ENCODE results near the gene TSHZ2. TPM values are rescaled to one million over a fixed set of nuclear protein-coding genes. Genes with fewer than 3 reads are reported as not detected.
A peak's percentile ranks its signal among the peaks of the same experiment; 100 is the strongest.
"Not testable (repeated sequence)": the region's sequence is repeated elsewhere in the genome, so short reads cannot be mapped to it uniquely, and the experiment has no call there.

Gene TSHZ2
- total RNA-seq, 1 experiment from 2014 or later: 4.1 TPM

GRCh38 chr20:53088786-53089185, 116.6 kb downstream of the TSHZ2 start:
- no peak for DNase-seq (ENCODE audit: low read depth)
- in situ Hi-C loops (cut with HindIII; ENCODE audit: low pct_unique_long_range_greater_than_20kb, low sequenced_read_pairs): no loop called here

- in situ Hi-C loops (cut with HindIII; ENCODE audit: low pct_unique_long_range_greater_than_20kb, low sequenced_read_pairs); DNase-seq (ENCODE audit: low read depth): not testable (repeated sequence)
These were observed 117.7 kb downstream of the TSHZ2 start for GRCh38 chr20:53089851-53090250.

GRCh38 chr20:53091789-53092188, 119.6 kb downstream of the TSHZ2 start:
- DNase-seq (ENCODE audit: low read depth): no peak
- in situ Hi-C loops (cut with HindIII; ENCODE audit: low pct_unique_long_range_greater_than_20kb, low sequenced_read_pairs): no loop called here

GRCh38 chr20:53092772-53093300, 120.7 kb downstream of the TSHZ2 start:
- DNase-seq (ENCODE audit: low read depth): no peak
- in situ Hi-C loops (cut with HindIII; ENCODE audit: low pct_unique_long_range_greater_than_20kb, low sequenced_read_pairs): no loop called here

- no peak for DNase-seq (ENCODE audit: low read depth)
- in situ Hi-C loops (cut with HindIII; ENCODE audit: low pct_unique_long_range_greater_than_20kb, low sequenced_read_pairs): no loop called here
These were observed 125.2 kb downstream of the TSHZ2 start for GRCh38 chr20:53097371-53097770.

GRCh38 chr20:53097791-53098190, 125.6 kb downstream of the TSHZ2 start:
- in situ Hi-C loops (cut with HindIII; ENCODE audit: low pct_unique_long_range_greater_than_20kb, low sequenced_read_pairs): no loop called here
- DNase-seq (ENCODE audit: low read depth): no peak

- in situ Hi-C loops (cut with HindIII; ENCODE audit: low pct_unique_long_range_greater_than_20kb, low sequenced_read_pairs): no loop called here
- DNase-seq (ENCODE audit: low read depth): no peak
These were observed 126.5 kb downstream of the TSHZ2 start for GRCh38 chr20:53098621-53099020.

- no peak for DNase-seq (ENCODE audit: low read depth)
- in situ Hi-C loops (cut with HindIII; ENCODE audit: low pct_unique_long_range_greater_than_20kb, low sequenced_read_pairs): no loop called here
These were observed 127.7 kb downstream of the TSHZ2 start for GRCh38 chr20:53099856-53100255.

GRCh38 chr20:53100476-53100911, 128.3 kb downstream of the TSHZ2 start:
- DNase-seq (ENCODE audit: low read depth): no peak
- in situ Hi-C loops (cut with HindIII; ENCODE audit: low pct_unique_long_range_greater_than_20kb, low sequenced_read_pairs): no loop called here

GRCh38 chr20:53101992-53102760, 130.0 kb downstream of the TSHZ2 start:
- in situ Hi-C loops (cut with HindIII; ENCODE audit: low pct_unique_long_range_greater_than_20kb, low sequenced_read_pairs): no loop called here

GRCh38 chr20:53103124-53103523, 131.0 kb downstream of the TSHZ2 start:
- DNase-seq (ENCODE audit: low read depth): no peak
- in situ Hi-C loops (cut with HindIII; ENCODE audit: low pct_unique_long_range_greater_than_20kb, low sequenced_read_pairs): no loop called here

More at GRCh38 chr20:53101992-53102760, 130.0 kb downstream of the TSHZ2 start:
- no peak for DNase-seq (ENCODE audit: low read depth)

GRCh38 chr20:53104884-53105283, 132.7 kb downstream of the TSHZ2 start:
- DNase-seq (ENCODE audit: low read depth): no peak
- in situ Hi-C loops (cut with HindIII; ENCODE audit: low pct_unique_long_range_greater_than_20kb, low sequenced_read_pairs): no loop called here

- DNase-seq (ENCODE audit: low read depth): no peak
These were observed 144.6 kb downstream of the TSHZ2 start for GRCh38 chr20:53116733-53117132.

GRCh38 chr20:53122853-53123252, 150.7 kb downstream of the TSHZ2 start:
- in situ Hi-C loops (cut with HindIII; ENCODE audit: low pct_unique_long_range_greater_than_20kb, low sequenced_read_pairs): no loop called here
- no peak for DNase-seq (ENCODE audit: low read depth)

More at GRCh38 chr20:53116733-53117132, 144.6 kb downstream of the TSHZ2 start:
- in situ Hi-C loops (cut with HindIII; ENCODE audit: low pct_unique_long_range_greater_than_20kb, low sequenced_read_pairs): no loop called here

GRCh38 chr20:53124075-53124551, 152.0 kb downstream of the TSHZ2 start:
- DNase-seq (ENCODE audit: low read depth): no peak
- in situ Hi-C loops (cut with HindIII; ENCODE audit: low pct_unique_long_range_greater_than_20kb, low sequenced_read_pairs): no loop called here

- in situ Hi-C loops (cut with HindIII; ENCODE audit: low pct_unique_long_range_greater_than_20kb, low sequenced_read_pairs): no loop called here
- no peak for DNase-seq (ENCODE audit: low read depth)
These were observed 152.6 kb downstream of the TSHZ2 start for GRCh38 chr20:53124803-53125202.

- peak; percentile 35 for DNase-seq (ENCODE audit: low read depth)
- in situ Hi-C loops (cut with HindIII; ENCODE audit: low pct_unique_long_range_greater_than_20kb, low sequenced_read_pairs): no loop called here
These were observed 154.0 kb downstream of the TSHZ2 start for GRCh38 chr20:53126185-53126584.

GRCh38 chr20:53127027-53127426, 154.9 kb downstream of the TSHZ2 start:
- no peak for DNase-seq (ENCODE audit: low read depth)
- in situ Hi-C loops (cut with HindIII; ENCODE audit: low pct_unique_long_range_greater_than_20kb, low sequenced_read_pairs): no loop called here

- no peak for DNase-seq (ENCODE audit: low read depth)
- in situ Hi-C loops (cut with HindIII; ENCODE audit: low pct_unique_long_range_greater_than_20kb, low sequenced_read_pairs): no loop called here
These were observed 155.8 kb downstream of the TSHZ2 start for GRCh38 chr20:53128004-53128403.

- DNase-seq (ENCODE audit: low read depth): no peak
- in situ Hi-C loops (cut with HindIII; ENCODE audit: low pct_unique_long_range_greater_than_20kb, low sequenced_read_pairs): no loop called here
These were observed 157.4 kb downstream of the TSHZ2 start for GRCh38 chr20:53129563-53129962.

All from Caki2 (cell line).